Liver (tissue), 3 donors: ENCODE data around the gene ARFGAP3.

Experiments used
- CTCF ChIP-seq: fragments of 150-350 bp; IDR thresholded peaks from 2 replicates; pipeline ENCODE4 v1.5.1; 2017; ENCODE audit warnings: improper control_type of control experiment, low read depth, low read length; ENCODE audit not compliant: missing input control
- RAD21 ChIP-seq, 2 donors: IDR thresholded peaks; 2 replicates each; pipeline ENCODE4 v1.6.1; 2016; ENCODE audit warnings: antibody characterized with exemption in 2 of 2, mild to moderate bottlenecking in 2 of 2
- TF ChIP-seq, protein P1 (sequence below): IDR thresholded peaks from 2 replicates; pipeline ENCODE4 v1.6.1; 2016; ENCODE audit warnings: antibody characterized with exemption
- donor health status: healthy.
- donor health status: healthy.

- TF ChIP-seq RAD21 (IDR thresholded peaks at IDR 0.05): peak; percentile 53 to 59
- TF ChIP-seq, protein P1, sequence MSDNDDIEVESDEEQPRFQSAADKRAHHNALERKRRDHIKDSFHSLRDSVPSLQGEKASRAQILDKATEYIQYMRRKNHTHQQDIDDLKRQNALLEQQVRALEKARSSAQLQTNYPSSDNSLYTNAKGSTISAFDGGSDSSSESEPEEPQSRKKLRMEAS: peak; percentile 86
- no peak for TF ChIP-seq CTCF
These were observed 48.7 kb upstream of the ARFGAP3 start for GRCh38 chr22:42905702-42906183.
